K562 (cell line): ENCODE measurements around the gene SCO1. TPM values are rescaled to one million over a fixed set of nuclear protein-coding genes. Genes with fewer than 3 reads are reported as not detected.

Experiments used
- MGA ChIP-seq: fragments of 450-650 bp; IDR thresholded peaks from 2 replicates; pipeline ENCODE4 v1.6.1; 2016; ENCODE audit warnings: mild to moderate bottlenecking, moderate library complexity
- polyA plus RNA-seq, 8 experiments: library from polyadenylated mRNA; depleted of rRNA in 4 of 8; stranded (reverse) in 5 of 8; unstranded in 3 of 8; fragments of >200 nt; fragmentation: Nextera tagmentation in 2 of 8; fragmentation: Illumina TruSeq in 1 of 8; extraction: Ambion mirVana in 2 of 8; extraction: Trizol in 1 of 8; gene quantifications; 2 replicates each; pipeline versions ENCODE4 v1.2.1 to v1.2.3, GENCODE V29; 2011 to 2014; ENCODE audit warnings: inconsistent platforms in 1 of 8, missing spikeins in 1 of 8
- total RNA-seq, 7 experiments: library from RNA; depleted of rRNA in 6 of 7; stranded (reverse); fragments of >200 nt in 6 of 7; fragmentation: Illumina TruSeq in 2 of 7; extraction: Trizol in 2 of 7; gene quantifications; 2 replicates each; pipeline versions ENCODE4 v1.2.1 to v1.2.3, GENCODE V29; 2011 to 2021; ENCODE audit warnings: low replicate concordance in 1 of 7

SCO1 gene
- total and polyA plus RNA-seq, 9 of the 15 experiments (the other 6 are each of a cell fraction or from before 2014, with no cell fraction given), result 7.1 to 40.9 (median 22.1) TPM

- TF ChIP-seq MGA, result no peak
- TF ChIP-seq, all 486 proteins: peak for 0
Measured at GRCh38 chr17:10631701-10632100, 65.6 kb downstream of the SCO1 start (continued).
